DMS 273 (cell line): ENCODE results near the gene IL1RAPL2.
"Not testable (repeated sequence)": the region's sequence is repeated elsewhere in the genome, so short reads cannot be mapped to it uniquely, and the experiment has no call there.

Source experiments
- DNase-seq: peaks from one replicate; lab custom pipeline; 2025; ENCODE audit not compliant: unreplicated experiment; lab: John Stamatoyannopoulos, UW

IL1RAPL2 gene

DNA sequence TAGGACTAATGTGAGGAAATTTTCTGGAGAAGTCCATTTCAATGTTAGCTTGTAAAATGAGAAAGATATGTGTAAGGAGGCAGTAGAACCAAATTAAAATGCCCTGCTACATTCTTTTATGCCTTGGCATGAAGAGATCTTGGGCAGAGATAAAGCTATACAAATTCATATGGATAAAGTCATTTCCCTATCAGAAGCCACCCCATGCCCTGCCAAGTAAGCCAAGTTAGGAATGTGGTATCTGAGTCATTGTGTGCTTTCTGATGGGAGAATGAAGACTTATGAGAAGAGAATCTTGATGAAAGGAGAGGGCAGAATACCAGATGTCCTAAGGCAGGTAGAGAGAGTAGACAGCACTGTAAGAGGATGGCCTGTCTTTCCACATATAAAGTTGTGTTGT is 570.8 kb downstream of the IL1RAPL2 start:
- DNase-seq: no peak

GRCh38 chrX:105150036-105150435 is 584.0 kb downstream of the IL1RAPL2 start:
- DNase-seq: no peak

- DNase-seq: no peak
These were observed 584.6 kb downstream of the IL1RAPL2 start for GRCh38 chrX:105150557-105150956.

GRCh38 chrX:105167233-105167632 is 601.2 kb downstream of the IL1RAPL2 start:
- no peak for DNase-seq

- no peak for DNase-seq
These were observed 602.6 kb downstream of the IL1RAPL2 start for GRCh38 chrX:105168577-105168976.

GRCh38 chrX:105173071-105173470 is 607.1 kb downstream of the IL1RAPL2 start:
- DNase-seq: no peak

DNA sequence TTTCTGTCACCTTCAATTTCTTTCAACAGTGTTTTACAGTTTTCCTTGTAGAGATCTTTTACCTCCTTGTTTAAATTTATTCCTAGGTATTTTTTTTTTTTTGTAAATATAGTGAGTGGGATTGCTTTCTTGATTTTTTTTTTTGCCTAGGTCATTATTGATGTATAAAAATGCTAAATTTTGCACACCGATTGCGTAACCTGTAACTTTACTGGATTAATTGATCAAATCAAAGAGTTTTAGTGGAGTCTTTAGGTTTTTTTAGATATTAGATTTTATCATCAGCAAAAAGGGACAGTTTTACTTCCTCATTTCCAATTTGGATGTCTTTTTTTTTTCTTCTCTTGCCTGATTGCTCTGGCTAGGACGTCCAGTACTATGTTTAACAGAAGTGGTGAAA is 613.6 kb downstream of the IL1RAPL2 start:
- DNase-seq: no peak

DNA sequence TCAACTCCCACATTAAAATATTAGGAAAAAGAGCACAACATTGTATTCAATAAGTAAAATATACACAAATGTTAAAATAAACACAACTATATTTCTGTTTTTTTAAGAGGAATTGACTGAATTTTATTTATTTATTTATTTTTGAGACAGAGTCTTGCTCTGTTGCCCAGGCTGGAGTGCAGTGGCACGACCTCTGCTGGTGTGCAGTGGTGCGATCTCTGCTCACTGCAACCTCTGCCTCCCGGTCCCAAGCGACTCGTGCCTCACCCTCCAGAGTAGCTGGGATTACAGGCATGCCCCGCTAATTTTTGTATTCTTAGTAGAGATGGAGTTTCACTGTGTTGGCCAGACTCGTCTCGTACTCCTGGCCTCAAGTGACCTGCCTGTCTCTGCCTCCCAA is 623.1 kb downstream of the IL1RAPL2 start:
- no peak for DNase-seq

- DNase-seq: peak; percentile 56
These were observed 624.4 kb downstream of the IL1RAPL2 start for GRCh38 chrX:105190252-105190853.

GRCh38 chrX:105191878-105192277 is 625.9 kb downstream of the IL1RAPL2 start:
- peak; percentile 35 for DNase-seq

DNA sequence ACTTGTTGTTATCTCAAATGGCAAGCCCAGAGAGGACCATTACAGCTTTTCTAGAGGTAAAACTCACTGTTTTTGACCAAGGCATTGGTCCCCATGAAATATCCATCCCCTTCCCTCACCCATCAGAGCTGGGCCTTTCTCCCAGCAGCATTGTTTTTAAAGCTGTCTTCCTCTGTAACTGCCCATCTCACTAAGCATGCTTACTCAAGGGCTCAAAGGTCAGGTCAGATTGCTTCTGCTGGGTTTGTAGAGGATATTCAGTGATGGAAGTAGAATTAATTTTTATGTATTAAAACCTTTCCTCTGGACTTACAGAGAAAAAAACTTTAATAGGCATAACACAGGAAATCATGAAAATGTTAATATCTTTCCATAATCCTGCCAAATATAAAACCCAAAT is 643.4 kb downstream of the IL1RAPL2 start:
- DNase-seq: no peak

DNA sequence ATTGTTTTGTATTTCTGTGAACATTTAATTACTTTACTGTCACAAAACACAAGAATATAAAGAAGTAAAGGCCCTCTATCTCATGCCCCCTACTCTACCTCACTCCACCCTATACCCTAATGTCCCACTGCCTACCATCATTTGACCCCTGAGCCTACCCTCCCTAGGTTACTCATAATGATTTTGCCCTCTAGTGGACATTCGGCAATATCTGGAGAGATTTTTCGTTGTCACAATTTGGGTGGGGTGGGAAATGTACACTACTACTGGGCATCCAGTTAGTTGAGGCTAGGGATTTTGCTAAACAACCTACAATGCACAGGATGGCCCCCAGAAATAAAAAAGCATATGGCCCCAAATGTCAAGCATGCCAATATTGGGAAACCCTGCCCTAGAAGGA is 644.3 kb downstream of the IL1RAPL2 start:
- peak; percentile 16 for DNase-seq

- DNase-seq: no peak
These were observed 645.1 kb downstream of the IL1RAPL2 start for GRCh38 chrX:105211066-105211575.

DNA sequence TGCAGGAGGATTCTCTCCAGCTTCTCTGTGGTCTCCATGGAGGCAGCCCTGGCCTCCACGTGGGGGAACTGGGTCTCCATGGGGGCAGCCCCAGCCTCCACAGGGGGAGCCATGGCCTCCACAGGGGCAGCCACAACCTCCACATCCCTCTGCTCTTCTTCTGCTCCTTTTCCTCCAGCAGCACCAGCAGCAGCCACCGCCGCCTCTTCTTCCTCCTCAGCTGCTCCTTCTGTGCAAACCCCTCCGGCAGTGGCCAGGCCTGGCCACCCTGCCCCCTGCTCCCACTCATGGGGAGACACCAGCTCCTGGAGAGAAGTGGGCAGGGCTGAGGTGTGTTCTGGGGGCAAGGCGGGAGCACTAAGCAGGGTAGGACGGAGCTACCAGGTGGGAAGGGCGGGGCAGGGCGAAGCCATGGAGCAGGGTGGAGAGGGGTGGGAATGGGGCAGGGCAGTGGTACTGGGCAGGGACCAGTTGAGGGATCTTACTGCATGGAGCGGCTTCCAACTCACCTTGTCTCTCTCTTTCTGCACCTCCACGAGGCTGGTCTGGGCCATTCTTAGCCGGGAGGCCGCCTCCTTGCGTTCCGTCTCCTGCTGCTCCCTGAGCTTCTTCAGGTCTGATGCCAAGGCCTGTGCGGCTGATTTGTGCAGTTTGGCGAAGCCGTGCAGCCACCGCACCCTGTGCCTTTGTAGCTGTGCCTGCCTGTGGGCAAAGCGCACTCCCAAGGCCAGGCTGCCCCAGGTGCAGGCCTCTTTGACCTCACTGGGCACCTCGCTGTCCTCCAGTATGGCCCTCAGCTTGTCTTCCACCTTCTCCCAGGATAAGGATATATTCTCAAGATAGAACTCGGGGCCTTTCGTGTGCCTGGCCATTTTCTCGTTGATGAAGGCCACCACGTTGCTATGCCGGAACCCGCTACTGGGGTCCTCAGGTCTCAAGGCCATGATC is 653.7 kb downstream of the IL1RAPL2 start:
- DNase-seq: no peak

DNA sequence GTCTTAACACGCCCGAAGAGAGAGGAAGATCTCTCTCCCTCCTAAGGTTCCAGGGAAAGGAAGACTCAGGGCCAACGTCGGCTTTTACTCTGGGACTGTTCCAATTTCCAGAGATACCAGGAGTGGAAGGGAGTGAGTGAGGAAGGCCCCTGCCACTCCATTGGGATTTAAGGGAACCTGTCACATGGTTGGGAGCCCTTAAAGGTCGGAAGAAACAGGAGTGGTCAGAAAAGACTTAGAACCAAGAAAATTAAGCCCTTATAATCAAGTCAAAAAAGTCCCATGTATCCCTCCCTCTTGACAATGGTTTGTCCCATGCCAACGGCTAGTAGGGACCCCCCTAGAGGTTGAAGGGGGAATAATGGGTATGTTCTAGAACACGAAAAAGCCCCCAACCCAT is 654.6 kb downstream of the IL1RAPL2 start, which contains the start of gene TEX13A:
TSS of gene TEX13A (minus strand) at position 59 of the 400 bp plus-strand sequence. CDS start 297 bp downstream, outside the sequence.
- DNase-seq: no peak

DNA sequence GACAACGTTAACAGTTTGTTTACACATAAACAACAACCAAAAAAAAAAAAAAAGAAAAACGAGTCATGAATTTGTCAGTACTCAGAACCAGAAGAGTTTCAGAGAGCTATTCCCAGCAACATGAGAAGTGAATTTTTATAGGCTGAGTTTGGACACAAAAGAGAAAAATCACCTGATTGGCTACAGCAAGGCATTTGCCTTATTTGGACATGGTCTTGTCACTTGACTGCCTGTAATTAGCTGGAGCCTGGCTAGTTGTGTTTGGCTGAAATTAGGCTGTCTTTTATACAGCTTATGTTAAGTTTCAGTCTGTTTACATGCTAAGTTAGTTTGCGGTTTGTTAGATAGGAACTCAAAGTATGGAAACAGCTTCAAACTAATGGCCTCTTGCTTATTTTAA is 655.4 kb downstream of the IL1RAPL2 start:
- DNase-seq: no peak

DNA sequence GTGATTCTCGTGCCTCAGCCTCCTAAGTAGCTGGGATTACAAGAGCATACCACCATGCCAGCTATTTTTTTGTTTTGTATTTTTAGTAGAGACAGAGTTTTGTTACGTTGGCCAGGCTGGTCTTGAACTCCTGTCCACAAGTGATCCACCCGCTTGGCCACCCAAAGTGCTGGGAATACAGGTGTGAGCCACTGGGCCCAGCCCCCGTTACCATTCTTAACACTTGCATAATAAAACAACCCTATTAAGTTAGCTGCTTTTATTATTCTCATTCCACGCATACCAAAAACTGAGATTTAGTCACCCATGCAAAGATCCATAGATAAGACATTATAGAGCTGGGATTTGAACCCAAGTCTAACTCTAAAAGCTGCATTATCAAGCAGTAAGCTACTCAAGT is 660.5 kb downstream of the IL1RAPL2 start:
- no peak for DNase-seq

GRCh38 chrX:105228602-105229001 is 662.6 kb downstream of the IL1RAPL2 start:
- DNase-seq: no peak

GRCh38 chrX:105229146-105229545 is 663.1 kb downstream of the IL1RAPL2 start:
- no peak for DNase-seq

DNA sequence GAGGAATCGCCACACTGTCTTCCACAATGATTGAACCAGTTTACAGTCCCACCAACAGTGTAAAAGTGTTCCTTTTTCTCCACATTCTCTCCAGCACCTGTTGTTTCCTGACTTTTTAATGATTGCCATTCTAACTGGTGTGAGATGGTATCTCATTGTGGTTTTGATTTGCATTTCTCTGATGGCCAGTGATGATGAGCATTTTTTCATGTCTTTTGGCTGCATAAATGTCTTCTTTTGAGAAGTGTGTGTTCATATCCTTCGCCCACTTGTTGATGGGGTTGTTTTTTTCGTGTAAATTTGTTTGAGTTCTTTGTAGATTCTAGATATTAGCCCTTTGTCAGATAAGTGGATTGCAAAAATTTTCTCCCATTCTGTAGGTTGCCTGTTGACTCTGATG is 671.4 kb downstream of the IL1RAPL2 start:
- not testable (repeated sequence) for DNase-seq

DNA sequence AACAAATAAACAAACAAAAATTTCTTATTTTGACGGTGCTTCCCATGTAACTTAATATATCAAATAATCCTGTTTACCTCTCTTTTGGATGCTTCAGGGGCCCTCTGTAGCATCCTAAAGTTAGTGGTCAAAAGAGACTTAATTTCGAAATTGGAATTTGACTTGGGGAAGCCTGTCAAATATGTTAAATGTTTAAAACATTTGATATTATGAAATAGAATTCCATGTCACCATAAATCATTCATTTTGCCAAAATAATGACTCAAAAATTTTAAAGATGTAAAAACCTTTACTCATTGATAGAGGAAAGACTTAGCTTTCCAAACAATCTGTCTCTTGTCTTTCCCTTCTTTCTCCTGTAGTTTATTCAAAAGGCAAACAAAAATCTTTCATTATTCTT is 675.1 kb downstream of the IL1RAPL2 start:
- DNase-seq: no peak
